Measurements from ENCODE around the gene EPHA4. TPM values are rescaled to one million over a fixed set of nuclear protein-coding genes. Genes with fewer than 3 reads are reported as not detected.

EPHA4 gene
- total and polyA plus RNA-seq, 4 experiments from 2014 or later: 20.9 to 132 (median 79.9) TPM

GRCh38 chr2:221446140-221446539 lies 126.0 kb downstream of the EPHA4 start:
- no peaks in the 10 kb centered on the region for H3K9me3 ChIP-seq (ENCODE audit: control insufficient read depth in 1 of 2, low read length in 2 of 2)
- Mint-ChIP-seq H3K4me1 (peaks cover 0 to 3% (median 1%) of the 10 kb centered on the region in 4 donors), H3K27ac (no peak overlapping the region), H3K4me3 (no peak overlapping the region), H3K36me3 (peaks cover 40 to 42% of the 10 kb centered on the region in 2 donors), H3K9me3 (peaks cover 0 to 2% (median 0%) of the 10 kb centered on the region in 8 donors), H3K27me3 (no peaks in the 10 kb centered on the region)
- ChIA-PET POLR2A (ENCODE audit: partially characterized antibody) (interaction anchor here (0.9 to 2.8 kb wide), 3 partner anchors 19 to 74 kb away, joined by 3 to 9 read pairs (median 4); no protein-coding TSS in a partner anchor), CTCF (ENCODE audit: partially characterized antibody) (no interaction called here)
- no peak for DNase-seq
- intact Hi-C loops (cut with micrococcal nuclease): no loop called here
- no peak overlapping the region for H3K27ac ChIP-seq (ENCODE audit: low read depth, low read length)
- H3K27me3 ChIP-seq (ENCODE audit: insufficient read depth, low read length): no peaks in the 10 kb centered on the region
- no peak overlapping the region for H3K4me3 ChIP-seq (ENCODE audit: low read length in 2 of 2)
- peaks cover 19% of the 10 kb centered on the region for H3K36me3 ChIP-seq (ENCODE audit: insufficient read depth, low read length)
- H3K4me1 ChIP-seq (ENCODE audit: insufficient read depth, low read length): no peaks in the 10 kb centered on the region

- Histone ChIP-seq H3K27ac (ENCODE audit: low read depth, low read length) (no peak overlapping the region), H3K36me3 (ENCODE audit: insufficient read depth, low read length) (peaks cover 19% of the 10 kb centered on the region), H3K27me3 (ENCODE audit: insufficient read depth, low read length) (no peaks in the 10 kb centered on the region), H3K4me1 (ENCODE audit: insufficient read depth, low read length) (no peaks in the 10 kb centered on the region), H3K9me3 (ENCODE audit: control insufficient read depth in 1 of 2, low read length in 2 of 2) (no peaks in the 10 kb centered on the region), H3K4me3 (ENCODE audit: low read length in 2 of 2) (no peak overlapping the region)
- H3K9me3 Mint-ChIP-seq: peaks cover 0 to 2% (median 0%) of the 10 kb centered on the region in 8 donors
- ChIA-PET POLR2A (ENCODE audit: partially characterized antibody) (interaction anchor here (1.3 kb wide), 1 partner anchor 74 kb away, joined by 6 read pairs; no protein-coding TSS in a partner anchor), CTCF (ENCODE audit: partially characterized antibody) (interaction anchor here (1.0 to 2.2 kb wide), 2 partner anchors 10 to 129 kb away, joined by 3 to 6 read pairs; partner anchors contain the start of gene EPHA4)
- intact Hi-C loops (cut with micrococcal nuclease): no loop called here
- H3K27me3 Mint-ChIP-seq: no peaks in the 10 kb centered on the region
- H3K36me3 Mint-ChIP-seq: peaks cover 51 to 53% of the 10 kb centered on the region in 2 donors
- no peak overlapping the region for H3K4me3 Mint-ChIP-seq
- no peak for DNase-seq
- peak overlapping the region in 1 of 7 donors; percentile 77 for H3K27ac Mint-ChIP-seq
- H3K4me1 Mint-ChIP-seq: peaks cover 0 to 3% (median 1%) of the 10 kb centered on the region in 4 donors
Measured at GRCh38 chr2:221444106-221444505, 128.0 kb downstream of the EPHA4 start.

- no peak for DNase-seq
- H3K4me1 Mint-ChIP-seq: peaks cover 0 to 3% (median 1%) of the 10 kb centered on the region in 4 donors
- Histone ChIP-seq H3K9me3 (ENCODE audit: control insufficient read depth in 1 of 2, low read length in 2 of 2) (no peaks in the 10 kb centered on the region), H3K36me3 (ENCODE audit: insufficient read depth, low read length) (peaks cover 19% of the 10 kb centered on the region), H3K4me1 (ENCODE audit: insufficient read depth, low read length) (no peaks in the 10 kb centered on the region), H3K27me3 (ENCODE audit: insufficient read depth, low read length) (no peaks in the 10 kb centered on the region), H3K27ac (ENCODE audit: low read depth, low read length) (no peak overlapping the region), H3K4me3 (ENCODE audit: low read length in 2 of 2) (no peak overlapping the region)
- CTCF ChIA-PET (ENCODE audit: partially characterized antibody): interaction anchor here (0.7 to 2.2 kb wide), 2 partner anchors 9 to 74 kb away, joined by 3 to 6 read pairs; no protein-coding TSS in a partner anchor
- no peak overlapping the region for H3K27ac Mint-ChIP-seq
- no peak overlapping the region for H3K4me3 Mint-ChIP-seq
- intact Hi-C loops (cut with micrococcal nuclease): no loop called here
- POLR2A ChIA-PET (ENCODE audit: partially characterized antibody): interaction anchor here (1.3 kb wide), 1 partner anchor 74 kb away, joined by 6 read pairs; no protein-coding TSS in a partner anchor
- H3K36me3 Mint-ChIP-seq: peaks cover 48 to 54% of the 10 kb centered on the region in 2 donors
- peaks cover 0 to 2% (median 0%) of the 10 kb centered on the region in 8 donors for H3K9me3 Mint-ChIP-seq
- no peaks in the 10 kb centered on the region for H3K27me3 Mint-ChIP-seq
Measured at GRCh38 chr2:221443645-221444044, 128.5 kb downstream of the EPHA4 start.

GRCh38 chr2:221442128-221442527 lies 130.0 kb downstream of the EPHA4 start:
- no peak for DNase-seq
- H3K36me3 ChIP-seq (ENCODE audit: insufficient read depth, low read length): peaks cover 19% of the 10 kb centered on the region
- Mint-ChIP-seq H3K27ac (peak overlapping the region in 3 of 7 donors; percentile 10 to 59 (median 47)), H3K9me3 (peaks cover 0 to 2% (median 0%) of the 10 kb centered on the region in 8 donors), H3K4me3 (no peak overlapping the region), H3K36me3 (peaks cover 53 to 54% of the 10 kb centered on the region in 2 donors), H3K4me1 (peaks cover 0 to 3% (median 1%) of the 10 kb centered on the region in 4 donors), H3K27me3 (no peaks in the 10 kb centered on the region)
- H3K4me3 ChIP-seq (ENCODE audit: low read length in 2 of 2): no peak overlapping the region
- H3K9me3 ChIP-seq (ENCODE audit: control insufficient read depth in 1 of 2, low read length in 2 of 2): no peaks in the 10 kb centered on the region
- H3K27me3 ChIP-seq (ENCODE audit: insufficient read depth, low read length): no peaks in the 10 kb centered on the region
- no peaks in the 10 kb centered on the region for H3K4me1 ChIP-seq (ENCODE audit: insufficient read depth, low read length)
- H3K27ac ChIP-seq (ENCODE audit: low read depth, low read length): no peak overlapping the region
- POLR2A ChIA-PET (ENCODE audit: partially characterized antibody): no interaction called here
- intact Hi-C loops (cut with micrococcal nuclease): no loop called here
- CTCF ChIA-PET (ENCODE audit: partially characterized antibody): no interaction called here

DNA sequence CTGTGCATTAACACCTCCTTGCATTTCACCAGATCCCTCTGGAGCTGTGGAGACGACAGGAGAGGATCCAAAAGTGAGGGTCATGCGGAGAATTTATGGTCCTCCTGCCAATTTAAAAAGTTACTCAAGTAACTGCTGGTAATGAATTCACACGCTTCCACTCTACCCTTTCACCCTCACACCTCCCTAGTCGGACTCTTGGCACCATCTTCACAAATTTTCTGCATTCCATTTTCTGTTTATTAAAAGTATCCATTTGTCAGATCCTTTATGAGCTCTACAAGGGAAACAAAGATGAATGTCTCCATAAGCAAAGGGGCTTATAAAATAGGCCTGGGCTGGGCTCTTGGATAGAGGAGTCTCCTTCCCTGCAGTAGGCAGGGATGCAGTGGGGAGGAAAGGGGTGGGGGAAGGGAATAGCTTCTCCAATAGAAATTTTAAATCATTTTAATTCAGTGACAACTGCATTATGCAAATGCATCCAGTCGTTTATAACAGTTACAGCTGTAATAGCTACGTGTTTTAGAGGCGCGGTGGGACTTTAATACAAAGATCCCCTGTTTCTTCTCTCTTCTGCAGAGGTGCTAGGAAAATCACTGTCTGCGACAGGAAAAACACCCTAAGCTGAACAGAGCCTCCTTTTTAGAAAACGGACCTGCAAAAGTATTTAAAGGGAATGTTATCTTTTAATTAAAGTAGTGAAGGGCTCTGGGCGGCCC lies 132.2 kb downstream of the EPHA4 start:
- intact Hi-C loops (cut with micrococcal nuclease): no loop called here
- CTCF ChIA-PET (ENCODE audit: partially characterized antibody): no interaction called here
- peak overlapping the region in 2 of 7 donors; percentile 35 to 38 for H3K27ac Mint-ChIP-seq
- POLR2A ChIA-PET (ENCODE audit: partially characterized antibody): interaction anchor here (0.6 to 0.7 kb wide), 2 partner anchors 39 to 126 kb away, joined by 3 to 4 read pairs; no protein-coding TSS in a partner anchor
- no peak for DNase-seq
- H3K9me3 ChIP-seq (ENCODE audit: control insufficient read depth in 1 of 2, low read length in 2 of 2): no peaks in the 10 kb centered on the region
- no peak overlapping the region for H3K4me3 ChIP-seq (ENCODE audit: low read length in 2 of 2)
- H3K36me3 Mint-ChIP-seq: peaks cover 71% of the 10 kb centered on the region in 2 donors
- no peaks in the 10 kb centered on the region for H3K27me3 Mint-ChIP-seq
- no peak overlapping the region for H3K4me3 Mint-ChIP-seq
- no peaks in the 10 kb centered on the region for H3K4me1 ChIP-seq (ENCODE audit: insufficient read depth, low read length)
- H3K4me1 Mint-ChIP-seq: peaks cover 0 to 4% (median 1%) of the 10 kb centered on the region in 4 donors
- H3K9me3 Mint-ChIP-seq: peaks cover 0 to 2% (median 0%) of the 10 kb centered on the region in 8 donors
- H3K27me3 ChIP-seq (ENCODE audit: insufficient read depth, low read length): no peaks in the 10 kb centered on the region
- H3K36me3 ChIP-seq (ENCODE audit: insufficient read depth, low read length): peaks cover 19% of the 10 kb centered on the region
- no peak overlapping the region for H3K27ac ChIP-seq (ENCODE audit: low read depth, low read length)

- H3K36me3 Mint-ChIP-seq: peaks cover 74 to 75% of the 10 kb centered on the region in 2 donors
Measured at GRCh38 chr2:221437056-221437455, 135.0 kb downstream of the EPHA4 start.

GRCh38 chr2:221435171-221435570 lies 136.9 kb downstream of the EPHA4 start:
- H3K4me3 Mint-ChIP-seq: no peak overlapping the region
- Histone ChIP-seq H3K36me3 (ENCODE audit: insufficient read depth, low read length) (peaks cover 11% of the 10 kb centered on the region), H3K27ac (ENCODE audit: low read depth, low read length) (no peak overlapping the region), H3K4me1 (ENCODE audit: insufficient read depth, low read length) (no peaks in the 10 kb centered on the region), H3K9me3 (ENCODE audit: control insufficient read depth in 1 of 2, low read length in 2 of 2) (no peaks in the 10 kb centered on the region), H3K27me3 (ENCODE audit: insufficient read depth, low read length) (no peaks in the 10 kb centered on the region), H3K4me3 (ENCODE audit: low read length in 2 of 2) (no peak overlapping the region)
- H3K27me3 Mint-ChIP-seq: no peaks in the 10 kb centered on the region
- CTCF ChIA-PET (ENCODE audit: partially characterized antibody): no interaction called here
- H3K36me3 Mint-ChIP-seq: peaks cover 70 to 74% of the 10 kb centered on the region in 2 donors
- peak overlapping the region in 1 of 7 donors; percentile 17 for H3K27ac Mint-ChIP-seq
- no peaks in the 10 kb centered on the region for H3K9me3 Mint-ChIP-seq
- intact Hi-C loops (cut with micrococcal nuclease): no loop called here
- peaks cover 0 to 4% (median 0%) of the 10 kb centered on the region in 4 donors for H3K4me1 Mint-ChIP-seq
- POLR2A ChIA-PET (ENCODE audit: partially characterized antibody): no interaction called here
- DNase-seq: no peak

More at GRCh38 chr2:221437056-221437455, 135.0 kb downstream of the EPHA4 start:
- intact Hi-C loops (cut with micrococcal nuclease): no loop called here
- H3K36me3 ChIP-seq (ENCODE audit: insufficient read depth, low read length): peaks cover 20% of the 10 kb centered on the region
- H3K4me3 Mint-ChIP-seq: no peak overlapping the region
- H3K4me1 Mint-ChIP-seq: peaks cover 0 to 5% (median 0%) of the 10 kb centered on the region in 4 donors
- no peaks in the 10 kb centered on the region for H3K9me3 Mint-ChIP-seq
- H3K4me3 ChIP-seq (ENCODE audit: low read length in 2 of 2): no peak overlapping the region
- CTCF ChIA-PET (ENCODE audit: partially characterized antibody): no interaction called here
- H3K27ac ChIP-seq (ENCODE audit: low read depth, low read length): no peak overlapping the region
- no peaks in the 10 kb centered on the region for H3K27me3 ChIP-seq (ENCODE audit: insufficient read depth, low read length)
- no peaks in the 10 kb centered on the region for H3K9me3 ChIP-seq (ENCODE audit: control insufficient read depth in 1 of 2, low read length in 2 of 2)
- DNase-seq: no peak
- H3K27me3 Mint-ChIP-seq: no peaks in the 10 kb centered on the region
- POLR2A ChIA-PET (ENCODE audit: partially characterized antibody): no interaction called here
- H3K27ac Mint-ChIP-seq: peak overlapping the region in 1 of 7 donors; percentile 7
- H3K4me1 ChIP-seq (ENCODE audit: insufficient read depth, low read length): no peaks in the 10 kb centered on the region
